Astrocyte of the spinal cord (primary cell): ENCODE measurements around the gene ST8SIA3.

ENCODE experiments used
- DNase-seq: peaks from one replicate; pipeline ENCODE4 v3.0.0; 2011; ENCODE audit warnings: low read depth, low spot score
- H3K4me3 ChIP-seq: 2 replicates; pipeline ENCODE4 v1.5.1; 2011; ENCODE audit warnings: low read depth, mild to moderate bottlenecking, low read length, moderate library complexity
- in situ Hi-C: cut with HindIII; loops from 2 replicates; pipeline ENCODE4 v1.10.0; 2017; ENCODE audit warnings: low sequenced_read_pairs
- TF ChIP-seq, protein P1 (sequence below): IDR thresholded peaks from 2 replicates; pipeline ENCODE4 v1.5.1; 2012; ENCODE audit warnings: low read depth, mild to moderate bottlenecking, low read length, inconsistent platforms

Gene ST8SIA3, protein sequence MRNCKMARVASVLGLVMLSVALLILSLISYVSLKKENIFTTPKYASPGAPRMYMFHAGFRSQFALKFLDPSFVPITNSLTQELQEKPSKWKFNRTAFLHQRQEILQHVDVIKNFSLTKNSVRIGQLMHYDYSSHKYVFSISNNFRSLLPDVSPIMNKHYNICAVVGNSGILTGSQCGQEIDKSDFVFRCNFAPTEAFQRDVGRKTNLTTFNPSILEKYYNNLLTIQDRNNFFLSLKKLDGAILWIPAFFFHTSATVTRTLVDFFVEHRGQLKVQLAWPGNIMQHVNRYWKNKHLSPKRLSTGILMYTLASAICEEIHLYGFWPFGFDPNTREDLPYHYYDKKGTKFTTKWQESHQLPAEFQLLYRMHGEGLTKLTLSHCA

DNA sequence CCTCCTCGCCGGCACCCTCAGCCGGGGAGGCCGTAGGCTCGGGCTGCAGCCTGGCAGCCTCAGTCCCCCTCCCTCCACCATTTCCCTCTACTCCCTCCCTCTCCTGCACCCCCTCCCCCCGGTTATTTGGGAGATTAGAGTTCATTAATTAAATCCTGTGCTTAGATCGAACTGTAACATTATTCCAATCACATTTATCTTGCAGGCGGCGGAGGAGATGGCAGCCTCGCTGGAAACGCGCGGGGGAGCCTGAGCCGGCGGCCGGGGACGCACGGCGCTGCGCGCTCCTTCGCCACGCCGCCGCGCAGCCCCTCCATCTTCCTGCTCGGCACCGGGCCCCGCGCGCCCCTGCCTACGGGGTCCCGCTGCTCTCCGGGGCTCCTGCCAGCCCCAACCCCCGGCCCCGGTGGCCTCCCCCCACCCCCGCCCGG, at the start of gene ST8SIA3:
ST8SIA3 (plus strand) TSS at position 287 of the 431 bp plus-strand sequence. CDS start 290 bp downstream, outside the sequence.
- in situ Hi-C loops, result no loop called here
- TF ChIP-seq, protein P1, sequence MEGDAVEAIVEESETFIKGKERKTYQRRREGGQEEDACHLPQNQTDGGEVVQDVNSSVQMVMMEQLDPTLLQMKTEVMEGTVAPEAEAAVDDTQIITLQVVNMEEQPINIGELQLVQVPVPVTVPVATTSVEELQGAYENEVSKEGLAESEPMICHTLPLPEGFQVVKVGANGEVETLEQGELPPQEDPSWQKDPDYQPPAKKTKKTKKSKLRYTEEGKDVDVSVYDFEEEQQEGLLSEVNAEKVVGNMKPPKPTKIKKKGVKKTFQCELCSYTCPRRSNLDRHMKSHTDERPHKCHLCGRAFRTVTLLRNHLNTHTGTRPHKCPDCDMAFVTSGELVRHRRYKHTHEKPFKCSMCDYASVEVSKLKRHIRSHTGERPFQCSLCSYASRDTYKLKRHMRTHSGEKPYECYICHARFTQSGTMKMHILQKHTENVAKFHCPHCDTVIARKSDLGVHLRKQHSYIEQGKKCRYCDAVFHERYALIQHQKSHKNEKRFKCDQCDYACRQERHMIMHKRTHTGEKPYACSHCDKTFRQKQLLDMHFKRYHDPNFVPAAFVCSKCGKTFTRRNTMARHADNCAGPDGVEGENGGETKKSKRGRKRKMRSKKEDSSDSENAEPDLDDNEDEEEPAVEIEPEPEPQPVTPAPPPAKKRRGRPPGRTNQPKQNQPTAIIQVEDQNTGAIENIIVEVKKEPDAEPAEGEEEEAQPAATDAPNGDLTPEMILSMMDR, result no peak
- no peak within 1 kb of the TSS for H3K4me3 ChIP-seq
- no peak for DNase-seq

DNA sequence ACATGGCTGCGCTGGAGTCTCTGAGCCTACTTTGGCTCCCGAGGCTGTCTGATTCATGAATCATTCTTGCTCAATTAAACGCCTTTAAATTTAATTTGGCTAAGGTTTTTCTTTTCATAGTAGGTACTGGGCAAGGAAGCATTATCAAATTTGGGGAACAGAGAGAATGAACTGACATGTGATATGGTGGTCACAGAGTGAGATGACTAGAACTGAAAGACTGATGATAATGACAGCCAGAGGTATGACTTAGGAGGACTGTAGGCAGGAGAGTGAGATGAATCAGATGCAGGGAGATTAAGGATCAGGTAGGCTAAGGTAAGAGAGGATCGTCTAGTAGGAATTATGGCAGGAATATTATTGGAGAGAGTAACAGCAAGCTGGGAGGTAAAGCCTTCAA, 40.9 kb upstream of the ST8SIA3 start:
- no peak overlapping the region for H3K4me3 ChIP-seq
- TF ChIP-seq, protein P1, result no peak
- in situ Hi-C loops, result no loop called here
- no peak for DNase-seq

DNA sequence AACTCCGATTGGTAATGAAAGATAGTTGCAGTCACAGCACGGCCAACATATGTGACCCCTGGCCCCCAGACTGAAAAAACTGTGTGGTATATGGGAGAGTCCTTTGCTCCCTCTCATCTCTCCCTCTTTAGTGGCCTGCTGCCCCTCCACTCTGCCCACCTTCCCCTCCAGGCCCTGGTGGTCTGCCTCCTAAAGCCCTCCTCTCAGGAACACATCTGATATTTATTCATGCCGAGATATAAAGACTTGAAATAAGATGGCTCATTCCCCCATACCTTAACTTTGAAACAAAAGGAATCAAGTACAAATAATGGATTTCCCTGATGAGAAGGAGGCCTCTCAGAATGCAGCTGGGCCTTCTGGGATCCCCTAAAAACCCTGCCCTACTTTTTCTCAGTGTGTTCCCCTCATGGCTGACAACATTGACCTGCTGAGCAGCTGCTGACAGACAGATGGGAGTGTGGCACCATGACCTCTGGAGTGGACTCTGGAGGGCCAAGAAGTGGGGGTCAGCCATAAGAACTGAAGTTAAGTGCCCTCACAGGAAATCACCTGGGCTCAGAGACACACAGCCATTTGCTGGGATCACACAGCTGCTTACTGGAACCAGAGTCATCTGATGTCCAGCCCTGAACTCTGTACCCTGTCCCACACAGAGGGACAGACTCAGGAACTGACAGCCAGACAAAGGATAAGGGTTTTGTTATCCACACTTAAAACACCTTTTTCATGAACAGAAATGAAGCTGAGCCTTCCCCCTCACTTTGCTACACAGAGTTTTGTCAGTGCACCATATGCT, 39.8 kb upstream of the ST8SIA3 start:
- in situ Hi-C loops, result no loop called here
- H3K4me3 ChIP-seq, result no peak overlapping the region
- TF ChIP-seq, protein P1, result no peak
- DNase-seq, result no peak

DNA sequence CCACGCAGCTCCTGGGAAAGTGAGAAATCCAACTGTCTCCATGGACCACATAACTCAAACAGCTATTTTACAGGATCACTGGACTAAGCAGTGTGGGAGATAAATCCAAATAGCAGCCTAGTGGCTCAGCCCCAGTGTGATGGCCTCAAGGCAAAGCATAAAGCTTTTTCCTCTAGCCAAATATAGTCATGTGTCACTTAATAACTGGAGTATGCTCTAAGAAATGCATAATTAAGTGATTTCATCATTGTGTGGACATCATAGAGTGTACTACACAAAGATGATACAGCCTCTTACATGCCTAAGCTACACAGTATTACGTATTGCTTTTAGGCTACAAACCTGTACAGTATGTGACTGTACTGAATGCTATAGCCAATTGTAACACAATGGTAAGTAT, 31.8 kb upstream of the ST8SIA3 start:
- TF ChIP-seq, protein P1, result no peak
- in situ Hi-C loops, result no loop called here
- no peak overlapping the region for H3K4me3 ChIP-seq
- no peak for DNase-seq

DNA sequence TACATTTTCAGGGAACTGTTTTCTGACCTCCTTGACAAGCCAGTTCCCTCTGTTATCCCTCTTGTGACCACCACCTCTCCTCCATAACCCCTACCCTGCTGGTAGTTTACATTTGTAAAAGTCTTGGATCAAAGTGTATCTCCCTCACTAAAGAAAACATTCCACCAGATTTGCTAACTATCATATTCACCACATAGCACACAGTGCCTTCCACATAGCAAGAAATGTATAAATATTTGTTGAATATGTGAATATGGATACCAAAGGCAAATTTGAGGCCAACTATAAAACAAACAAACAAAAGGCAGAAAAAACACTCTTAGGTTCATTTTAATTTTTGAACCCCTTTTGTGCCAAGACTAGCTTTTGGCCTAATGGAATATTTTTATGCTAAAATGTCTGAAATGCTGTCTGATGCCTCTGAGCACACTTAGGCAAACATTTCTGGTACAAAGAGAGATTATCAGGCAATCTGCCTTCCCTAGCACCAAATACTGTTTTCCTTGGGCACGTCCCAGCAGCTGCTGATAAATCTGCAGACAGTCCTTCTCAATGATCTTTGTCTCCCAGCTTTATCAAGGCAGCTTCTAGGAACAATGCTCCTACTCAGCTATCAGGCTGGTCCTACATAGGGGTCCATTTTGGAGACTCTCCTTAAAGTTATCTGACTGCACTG, 26.7 kb upstream of the ST8SIA3 start:
- in situ Hi-C loops, result no loop called here
- no peak overlapping the region for H3K4me3 ChIP-seq
- DNase-seq, result no peak
- TF ChIP-seq, protein P1, result no peak

DNA sequence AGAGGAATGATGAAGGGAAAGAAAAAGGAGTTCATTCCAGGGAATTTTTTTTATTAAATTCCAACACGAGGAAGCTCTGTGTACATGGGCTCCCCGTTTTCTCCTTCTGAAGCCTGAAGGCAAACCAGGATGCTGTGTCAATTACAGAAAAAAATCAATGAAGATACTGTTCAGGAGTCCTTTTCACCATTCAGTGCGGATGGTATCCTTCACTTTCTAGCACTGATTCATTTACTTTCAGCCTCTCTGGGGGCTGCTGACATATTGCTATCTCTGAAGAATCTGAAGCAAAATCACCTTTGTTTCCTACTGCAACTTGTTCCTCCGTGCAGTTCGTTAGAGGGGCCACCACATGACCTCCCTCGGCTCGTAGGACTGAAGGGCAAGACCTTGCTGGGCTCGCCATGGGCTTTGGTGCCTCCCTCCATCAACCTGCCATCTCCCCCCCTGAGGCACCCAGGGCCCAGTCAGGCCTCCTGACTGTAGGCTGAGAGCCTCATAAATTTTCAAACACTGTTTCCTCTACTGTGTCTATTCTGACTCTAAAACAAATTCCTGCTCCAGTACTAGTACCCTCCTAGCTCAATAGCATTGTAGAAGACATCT, 25.5 kb upstream of the ST8SIA3 start:
- H3K4me3 ChIP-seq, result no peak overlapping the region
- TF ChIP-seq, protein P1, result no peak
- no peak for DNase-seq
- in situ Hi-C loops, result no loop called here
